Fibroblast of the aortic adventitia (primary cell): ENCODE results near the gene SLC51A. TPM values are rescaled to one million over a fixed set of nuclear protein-coding genes. Genes with fewer than 3 reads are reported as not detected.
"Not testable (repeated sequence)": the region's sequence is repeated elsewhere in the genome, so short reads cannot be mapped to it uniquely, and the experiment has no call there.

Experiments
- DNase-seq: peaks from one replicate; pipeline ENCODE4 v3.0.0-alpha.2; 2010; ENCODE audit warnings: low read depth
- H3K4me3 ChIP-seq: 2 replicates; pipeline ENCODE4 v1.5.1; 2011; ENCODE audit warnings: low read depth, mild to moderate bottlenecking, control low read depth, low read length, moderate library complexity
- total RNA-seq: library from RNA; depleted of rRNA; stranded (reverse); fragments of >200 nt; gene quantifications from 2 replicates; pipeline ENCODE4 v1.2.3, GENCODE V29; 2012; ENCODE audit warnings: low replicate concordance
- TF ChIP-seq, protein P1 (sequence below): IDR thresholded peaks from 2 replicates; pipeline ENCODE4 v1.5.1; 2011; ENCODE audit warnings: mild to moderate bottlenecking, low read length, control low read depth, inconsistent platforms; ENCODE audit not compliant: insufficient read depth

Gene SLC51A
- total RNA-seq, 1 donor, result not detected

DNA sequence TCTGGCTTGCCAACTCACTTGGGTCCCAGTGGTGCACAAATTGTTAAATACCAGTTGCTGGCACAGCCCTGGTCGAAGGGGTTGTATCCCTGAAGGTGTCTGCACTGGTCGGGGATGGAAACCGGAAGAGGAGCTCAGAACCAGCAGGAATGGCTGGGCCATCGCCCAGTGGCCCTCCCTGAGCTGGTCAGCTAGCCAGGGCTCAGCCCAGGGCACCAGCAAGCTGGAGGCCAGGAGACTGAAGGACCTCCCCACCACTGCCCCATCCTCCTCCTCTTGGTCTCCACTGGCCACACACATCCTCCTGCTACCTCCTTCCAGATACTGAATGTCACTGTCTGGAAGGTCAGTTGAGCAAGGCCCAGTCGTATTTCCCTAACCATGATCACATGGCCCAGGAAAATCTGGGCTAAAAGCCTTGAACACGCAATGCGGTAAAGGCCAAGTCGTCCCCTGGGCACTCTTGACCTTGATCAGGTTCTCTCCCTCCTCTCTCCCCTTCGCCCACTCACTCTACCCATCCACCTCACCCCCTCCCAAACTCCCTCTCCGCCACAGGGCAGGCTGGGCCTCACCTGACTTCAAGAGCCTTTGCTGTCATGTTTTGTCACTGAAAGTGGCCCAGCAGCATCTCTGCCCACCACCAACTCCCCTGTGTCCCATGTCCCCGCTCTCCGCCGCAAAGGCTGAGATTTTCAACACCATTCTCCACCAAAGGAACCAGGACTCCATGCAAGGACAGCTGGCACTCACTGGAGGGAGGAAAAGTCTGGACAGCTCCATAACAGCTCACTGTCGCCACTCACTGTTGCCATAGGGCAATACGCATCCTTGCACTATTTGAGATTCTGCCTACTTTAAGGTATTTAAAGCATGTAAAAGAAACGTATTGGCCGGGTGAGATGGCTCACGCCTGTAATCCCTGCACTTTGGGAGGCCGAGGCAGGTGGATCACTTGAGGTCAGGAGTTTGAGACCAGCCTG lies 17.3 kb upstream of the SLC51A start:
- DNase-seq, result no peak
- TF ChIP-seq, protein P1, sequence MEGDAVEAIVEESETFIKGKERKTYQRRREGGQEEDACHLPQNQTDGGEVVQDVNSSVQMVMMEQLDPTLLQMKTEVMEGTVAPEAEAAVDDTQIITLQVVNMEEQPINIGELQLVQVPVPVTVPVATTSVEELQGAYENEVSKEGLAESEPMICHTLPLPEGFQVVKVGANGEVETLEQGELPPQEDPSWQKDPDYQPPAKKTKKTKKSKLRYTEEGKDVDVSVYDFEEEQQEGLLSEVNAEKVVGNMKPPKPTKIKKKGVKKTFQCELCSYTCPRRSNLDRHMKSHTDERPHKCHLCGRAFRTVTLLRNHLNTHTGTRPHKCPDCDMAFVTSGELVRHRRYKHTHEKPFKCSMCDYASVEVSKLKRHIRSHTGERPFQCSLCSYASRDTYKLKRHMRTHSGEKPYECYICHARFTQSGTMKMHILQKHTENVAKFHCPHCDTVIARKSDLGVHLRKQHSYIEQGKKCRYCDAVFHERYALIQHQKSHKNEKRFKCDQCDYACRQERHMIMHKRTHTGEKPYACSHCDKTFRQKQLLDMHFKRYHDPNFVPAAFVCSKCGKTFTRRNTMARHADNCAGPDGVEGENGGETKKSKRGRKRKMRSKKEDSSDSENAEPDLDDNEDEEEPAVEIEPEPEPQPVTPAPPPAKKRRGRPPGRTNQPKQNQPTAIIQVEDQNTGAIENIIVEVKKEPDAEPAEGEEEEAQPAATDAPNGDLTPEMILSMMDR, result no peak
- no peak overlapping the region for H3K4me3 ChIP-seq

DNA sequence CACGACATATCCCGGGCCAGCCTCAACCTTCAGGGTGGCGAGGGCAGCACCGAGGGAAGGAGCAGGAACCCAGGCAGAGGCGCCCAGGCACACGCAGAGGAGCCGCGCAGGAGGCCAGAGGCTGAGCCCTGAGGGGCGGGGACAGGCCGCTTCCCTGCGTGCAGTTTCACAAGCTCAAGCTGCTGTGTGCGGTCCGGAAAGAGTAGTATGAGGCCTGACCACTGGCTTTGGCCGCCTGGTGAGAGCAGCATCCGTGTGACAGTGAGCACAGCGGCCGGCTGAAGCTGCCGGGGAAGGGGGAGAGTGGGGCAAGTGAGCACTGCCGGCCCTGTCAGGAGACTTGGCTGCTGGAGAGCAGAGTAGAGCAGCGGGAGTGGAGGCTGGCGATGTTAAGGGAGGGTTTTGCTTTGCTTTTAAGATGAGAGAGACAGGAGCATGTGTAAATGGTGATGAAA lies 13.8 kb upstream of the SLC51A start:
- no peak overlapping the region for H3K4me3 ChIP-seq
- TF ChIP-seq, protein P1, result no peak
- peak; percentile 41 for DNase-seq

DNA sequence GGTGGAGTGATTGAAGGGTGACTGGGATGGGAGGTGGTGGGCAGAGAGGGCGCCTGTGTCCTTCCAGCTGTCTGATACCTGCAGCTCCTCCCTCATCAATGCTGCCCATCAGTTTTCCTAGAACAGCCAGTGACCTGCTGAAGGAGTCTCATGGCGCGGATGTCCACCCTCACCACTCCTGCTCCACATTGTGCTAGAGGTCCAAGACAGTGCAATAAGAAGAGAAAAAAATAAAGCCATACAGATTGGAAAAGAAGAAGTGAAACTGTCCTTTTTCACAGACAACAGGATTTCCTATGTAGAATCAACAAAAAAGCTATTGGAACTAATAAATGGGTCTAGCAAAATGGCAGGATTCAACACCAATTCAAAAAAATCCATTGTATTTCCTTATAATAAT lies 12.5 kb upstream of the SLC51A start:
- H3K4me3 ChIP-seq, result no peak overlapping the region
- TF ChIP-seq, protein P1, result no peak
- DNase-seq, result no peak

DNA sequence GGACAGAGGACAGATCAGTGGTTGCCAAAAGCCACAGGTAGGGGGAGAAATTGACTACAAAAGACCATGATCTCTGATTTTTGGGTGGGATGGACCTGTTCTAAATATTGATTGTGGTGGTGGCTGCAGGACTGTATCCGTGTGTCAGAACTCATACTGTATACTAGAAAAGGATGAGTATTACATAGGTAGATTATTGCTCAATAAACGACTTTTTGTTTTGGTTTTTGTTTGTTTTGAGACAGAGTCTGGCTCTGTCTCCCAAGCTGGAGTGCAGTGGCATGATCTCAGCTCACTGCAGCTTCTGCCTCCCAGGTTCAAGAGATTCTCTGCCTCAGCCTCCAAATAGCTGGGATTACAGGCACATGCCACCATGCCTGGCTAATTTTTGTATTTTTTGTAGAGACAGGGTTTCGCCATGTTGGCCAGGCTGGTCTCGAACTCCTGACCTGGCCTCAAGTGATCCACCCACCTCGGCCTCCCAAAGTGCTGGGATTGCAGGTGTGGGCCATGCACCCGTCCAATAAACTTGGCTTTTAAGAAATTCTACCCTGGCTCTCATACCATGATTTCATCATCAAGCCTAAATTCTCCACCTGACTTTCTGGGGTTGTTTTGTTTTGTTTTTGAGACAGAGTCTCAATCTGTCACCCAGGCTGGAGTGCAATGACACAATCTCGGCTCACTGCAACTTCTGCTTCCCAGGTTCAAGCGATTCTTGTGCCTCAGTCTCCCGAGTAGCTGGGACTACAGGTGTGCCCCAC lies 10.7 kb upstream of the SLC51A start:
- not testable (repeated sequence) for DNase-seq, H3K4me3 ChIP-seq

DNA sequence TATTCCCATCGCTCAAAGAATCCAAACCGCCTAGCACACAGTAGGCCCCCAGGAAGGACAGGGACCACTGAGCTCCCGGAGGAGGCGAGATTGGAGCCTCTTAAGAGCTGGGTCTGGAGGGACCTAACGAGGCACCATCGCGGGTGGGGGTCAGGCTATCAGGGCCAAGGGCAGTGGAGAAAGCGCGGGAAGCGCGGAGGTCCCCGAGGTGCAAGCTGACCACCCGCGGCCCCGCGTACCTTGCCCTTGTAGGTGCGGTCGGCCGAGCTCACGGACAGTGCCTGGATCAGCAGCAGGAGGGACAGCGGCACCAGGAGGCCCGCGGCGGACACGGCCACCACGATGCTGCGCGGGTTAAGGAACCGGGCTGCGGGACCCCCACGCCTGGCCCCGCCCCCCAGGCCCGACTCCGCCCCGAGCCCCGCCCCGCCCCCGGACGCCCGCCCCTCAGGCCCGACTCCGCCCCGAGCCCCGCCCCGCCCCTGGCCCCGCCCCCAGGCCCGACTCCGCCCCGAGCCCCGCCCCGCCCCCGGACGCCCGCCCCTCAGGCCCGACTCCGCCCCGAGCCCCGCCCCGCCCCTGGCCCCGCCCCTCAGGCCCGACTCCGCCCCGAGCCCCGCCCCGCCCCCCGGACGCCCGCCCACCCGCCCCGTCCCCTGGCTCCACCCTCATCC lies 9.0 kb upstream of the SLC51A start:
- TF ChIP-seq, protein P1, result no peak
- no peak for DNase-seq
- peak overlapping the region; percentile 47 for H3K4me3 ChIP-seq

DNA sequence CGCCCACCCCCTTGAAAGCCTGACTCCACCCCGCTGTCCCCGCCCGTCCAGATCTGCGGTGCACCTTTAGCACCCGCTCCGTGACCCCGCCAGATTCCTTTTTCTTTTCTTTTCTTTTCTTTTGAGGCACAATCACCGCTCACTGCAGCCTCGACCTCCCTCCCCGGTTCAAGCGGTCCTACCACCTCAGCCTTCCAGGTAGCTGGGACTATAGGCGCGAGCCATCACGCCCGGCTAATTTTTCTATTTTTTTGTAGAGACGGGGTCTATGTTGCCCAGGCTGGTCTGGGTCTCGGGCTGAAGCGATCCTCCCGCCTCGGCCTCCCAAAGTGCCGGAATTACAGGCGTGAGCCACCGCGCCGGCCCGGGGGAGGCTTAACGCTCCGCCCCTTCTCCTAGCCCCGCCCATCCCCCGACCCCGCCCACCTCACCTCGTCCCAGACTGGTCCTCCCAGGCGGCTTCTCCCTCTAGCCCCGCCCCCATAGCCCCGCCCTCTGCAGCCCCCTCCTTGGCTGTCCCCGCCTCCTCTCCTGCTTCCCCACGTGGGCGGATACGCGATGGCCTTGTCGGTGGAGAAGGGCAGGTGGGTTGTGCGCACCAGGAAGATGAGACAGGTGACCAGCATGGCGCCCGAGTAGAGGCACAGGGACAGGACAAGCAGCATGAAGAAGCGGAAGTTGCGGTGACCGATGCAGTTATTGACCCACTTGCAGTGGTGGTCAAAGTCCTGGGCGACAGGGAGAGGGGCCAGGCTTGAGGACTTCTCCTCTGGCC lies 8.3 kb upstream of the SLC51A start:
- no peak for DNase-seq
- TF ChIP-seq, protein P1, result no peak

More for the DNA sequence above, 8.3 kb upstream of the SLC51A start:
- H3K4me3 ChIP-seq, result peak overlapping the region; percentile 54
